Endothelial cell (in vitro differentiated cells): ENCODE results near the gene COL5A2. TPM values are rescaled to one million over a fixed set of nuclear protein-coding genes. Genes with fewer than 3 reads are reported as not detected.

Experiments used
- DNase-seq: peaks from one replicate; pipeline ENCODE4 v3.0.0; 2021; ENCODE audit warnings: low spot score
- H3K27ac Mint-ChIP-seq: one replicate; pipeline ENCODE4 v1.8.0; 2021; ENCODE audit warnings: mixed read lengths, inconsistent platforms; ENCODE audit not compliant: unreplicated experiment
- H3K27me3 Mint-ChIP-seq: one replicate; pipeline ENCODE4 v1.8.0; 2021; ENCODE audit warnings: mild to moderate bottlenecking, moderate library complexity, mixed read lengths, inconsistent platforms; ENCODE audit not compliant: unreplicated experiment
- H3K36me3 Mint-ChIP-seq: one replicate; pipeline ENCODE4 v1.8.0; 2021; ENCODE audit warnings: mild to moderate bottlenecking, low read depth, mixed read lengths, inconsistent platforms; ENCODE audit not compliant: unreplicated experiment
- H3K4me1 Mint-ChIP-seq: one replicate; pipeline ENCODE4 v1.8.0; 2021; ENCODE audit warnings: mild to moderate bottlenecking, mixed read lengths, inconsistent platforms; ENCODE audit not compliant: unreplicated experiment
- H3K4me3 Mint-ChIP-seq: one replicate; pipeline ENCODE4 v1.8.0; 2021; ENCODE audit warnings: mild to moderate bottlenecking, mixed read lengths, inconsistent platforms; ENCODE audit not compliant: unreplicated experiment
- H3K9me3 Mint-ChIP-seq: one replicate; pipeline ENCODE4 v1.8.0; 2021; ENCODE audit warnings: mixed read lengths, inconsistent platforms; ENCODE audit not compliant: unreplicated experiment
- CTCF ChIP-seq: fragments of 200-600 bp; sonication (generic); IDR thresholded peaks from one replicate; pipeline ENCODE4 v1.5.0; 2021; ENCODE audit warnings: antibody characterized with exemption; ENCODE audit not compliant: unreplicated experiment
- long read RNA-seq: library from polyadenylated mRNA; unstranded; transcript quantifications from one replicate; pipeline ENCODE4 v2.0.0, GENCODE V29; 2020; ENCODE audit not compliant: unreplicated experiment
- total RNA-seq: library from RNA; stranded (reverse); fragmentation: NEBNext Ultra II Directional; extraction: Animal tissue kit (Norgen Biotek cat#: 25700); gene quantifications from one replicate; pipeline ENCODE4 v1.2.1, GENCODE V29; 2021; ENCODE audit not compliant: unreplicated experiment

COL5A2 gene
- total RNA-seq: 243 TPM
- long read RNA-seq, full-length matches to known transcripts: 2 of 18 reads
- long read RNA-seq, partial matches to known transcripts: 15 of 18 reads
- long read RNA-seq, other reads (novel, unspliced or antisense): 1 of 18 reads

GRCh38 chr2:189179570-189179950 lies at the start of gene COL5A2:
COL5A2 (minus strand) TSS chr2:189179761; CDS start chr2:189179604, 157 bp downstream.
- no peaks in the 10 kb centered on the region for H3K36me3 Mint-ChIP-seq
- H3K9me3 Mint-ChIP-seq: no peaks in the 10 kb centered on the region
- H3K4me1 Mint-ChIP-seq: peaks cover 37% of the 10 kb centered on the region
- H3K27me3 Mint-ChIP-seq: no peaks in the 10 kb centered on the region
- TF ChIP-seq CTCF: no peak
- DNase-seq: peak; percentile 52
- peak within 1 kb of the TSS; percentile 93 for H3K4me3 Mint-ChIP-seq
- H3K27ac Mint-ChIP-seq: peak within 1 kb of the TSS; percentile 82

DNA sequence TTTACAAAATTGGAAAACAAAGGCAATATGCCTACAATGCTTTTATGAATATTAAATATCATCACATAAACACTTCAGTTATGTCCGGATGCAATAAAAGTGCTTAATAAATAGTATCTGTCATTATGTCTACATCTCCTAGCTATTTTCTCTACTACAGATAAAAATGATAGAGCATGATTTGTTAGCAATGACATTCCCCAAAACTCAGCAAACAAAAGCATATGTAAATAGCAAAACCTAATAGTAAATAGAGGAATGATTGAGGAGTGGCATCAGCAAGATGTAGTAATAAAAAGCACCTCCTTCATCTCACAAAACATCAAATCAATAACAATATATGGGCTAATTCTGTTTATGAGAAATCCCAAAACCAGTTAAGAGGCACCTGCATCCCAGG lies 46.5 kb upstream of the COL5A2 start:
- Mint-ChIP-seq H3K4me3 (no peak overlapping the region), H3K27ac (no peak overlapping the region), H3K9me3 (no peaks in the 10 kb centered on the region), H3K4me1 (no peaks in the 10 kb centered on the region), H3K27me3 (no peaks in the 10 kb centered on the region), H3K36me3 (no peaks in the 10 kb centered on the region)
- TF ChIP-seq CTCF: no peak
- no peak for DNase-seq

DNA sequence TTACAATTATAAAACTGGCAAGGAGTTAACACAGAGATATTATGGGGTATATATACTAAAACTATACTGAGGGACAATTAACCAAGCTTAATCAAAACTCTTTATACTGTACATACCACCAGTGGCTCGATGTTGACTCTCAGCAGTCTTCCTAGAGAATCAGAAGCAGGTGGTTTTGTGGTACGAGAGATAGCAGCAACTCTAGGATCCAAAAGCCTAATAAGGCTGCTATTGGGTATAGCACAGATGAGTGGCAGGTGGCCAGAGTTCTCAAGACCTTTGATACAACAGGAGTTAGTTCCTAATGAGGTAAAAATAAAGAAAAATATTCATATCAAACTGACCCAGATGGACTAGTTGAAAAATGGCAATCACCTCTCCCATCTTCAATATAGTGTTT lies 45.5 kb upstream of the COL5A2 start:
- TF ChIP-seq CTCF: no peak
- Mint-ChIP-seq H3K4me3 (no peak overlapping the region), H3K27ac (no peak overlapping the region), H3K36me3 (no peaks in the 10 kb centered on the region), H3K4me1 (no peaks in the 10 kb centered on the region), H3K9me3 (no peaks in the 10 kb centered on the region), H3K27me3 (no peaks in the 10 kb centered on the region)
- DNase-seq: no peak

GRCh38 chr2:189222468-189223105 lies 43.0 kb upstream of the COL5A2 start:
- no peak for DNase-seq
- H3K9me3 Mint-ChIP-seq: no peaks in the 10 kb centered on the region
- no peak overlapping the region for H3K4me3 Mint-ChIP-seq
- H3K27ac Mint-ChIP-seq: no peak overlapping the region
- H3K36me3 Mint-ChIP-seq: no peaks in the 10 kb centered on the region
- TF ChIP-seq CTCF: no peak
- peaks cover 6% of the 10 kb centered on the region for H3K4me1 Mint-ChIP-seq
- no peaks in the 10 kb centered on the region for H3K27me3 Mint-ChIP-seq

GRCh38 chr2:189221811-189222467 lies 42.4 kb upstream of the COL5A2 start:
- H3K36me3 Mint-ChIP-seq: no peaks in the 10 kb centered on the region
- peaks cover 9% of the 10 kb centered on the region for H3K4me1 Mint-ChIP-seq
- H3K9me3 Mint-ChIP-seq: no peaks in the 10 kb centered on the region
- TF ChIP-seq CTCF: no peak
- no peak overlapping the region for H3K4me3 Mint-ChIP-seq
- no peaks in the 10 kb centered on the region for H3K27me3 Mint-ChIP-seq
- DNase-seq: no peak
- H3K27ac Mint-ChIP-seq: no peak overlapping the region
